GM21515 (cell line): ENCODE measurements around the gene ZSWIM6.

ENCODE experiments used
- ATAC-seq: cut with Tn5 transposase; IDR thresholded peaks from one replicate; pipeline ENCODE4 v1.9.1; 2021; ENCODE audit not compliant: unreplicated experiment

Gene ZSWIM6

DNA sequence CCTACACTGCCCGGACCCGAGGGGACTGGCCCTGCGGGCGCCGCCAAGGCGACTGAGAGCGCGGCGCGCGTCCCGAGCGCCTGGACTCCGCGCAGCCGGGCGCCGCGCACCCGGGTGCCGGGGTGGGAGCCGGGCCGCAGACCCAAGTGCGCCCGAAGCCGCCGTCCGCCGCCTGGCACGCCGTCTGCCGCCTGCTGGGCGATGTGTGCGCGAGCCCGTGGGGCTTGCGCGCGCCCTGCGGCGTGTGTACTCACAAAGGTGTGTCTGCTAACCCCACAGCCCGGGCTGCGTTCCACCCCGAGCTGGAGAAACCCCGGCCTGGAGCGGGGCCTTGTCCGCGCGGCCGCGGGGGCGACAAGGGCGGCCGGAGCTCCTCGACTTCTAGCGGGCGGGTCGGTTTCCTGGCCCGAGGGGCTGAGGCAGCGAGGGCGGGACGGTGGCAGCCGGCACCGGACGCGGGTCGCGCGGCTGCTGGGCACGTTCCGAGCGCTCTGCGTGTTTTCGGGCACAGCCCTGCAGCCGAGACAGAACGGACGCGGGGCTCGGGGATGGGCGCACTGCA lies 1.1 kb upstream of the ZSWIM6 start:
- ATAC-seq, result peak; percentile 27

DNA sequence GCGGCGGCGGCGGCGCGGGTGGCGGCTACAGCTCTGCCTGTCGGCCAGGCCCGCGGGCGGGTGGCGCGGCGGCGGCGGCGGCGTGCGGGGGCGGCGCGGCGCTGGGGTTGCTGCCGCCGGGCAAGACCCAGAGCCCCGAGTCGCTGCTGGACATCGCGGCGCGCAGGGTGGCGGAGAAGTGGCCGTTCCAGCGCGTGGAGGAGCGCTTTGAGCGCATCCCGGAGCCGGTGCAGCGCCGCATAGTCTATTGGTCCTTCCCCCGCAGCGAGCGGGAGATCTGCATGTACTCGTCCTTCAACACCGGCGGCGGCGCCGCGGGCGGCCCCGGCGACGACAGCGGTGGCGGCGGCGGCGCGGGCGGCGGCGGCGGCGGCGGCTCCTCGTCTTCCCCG lies 296 bp downstream of the ZSWIM6 start:
- no peak for ATAC-seq

DNA sequence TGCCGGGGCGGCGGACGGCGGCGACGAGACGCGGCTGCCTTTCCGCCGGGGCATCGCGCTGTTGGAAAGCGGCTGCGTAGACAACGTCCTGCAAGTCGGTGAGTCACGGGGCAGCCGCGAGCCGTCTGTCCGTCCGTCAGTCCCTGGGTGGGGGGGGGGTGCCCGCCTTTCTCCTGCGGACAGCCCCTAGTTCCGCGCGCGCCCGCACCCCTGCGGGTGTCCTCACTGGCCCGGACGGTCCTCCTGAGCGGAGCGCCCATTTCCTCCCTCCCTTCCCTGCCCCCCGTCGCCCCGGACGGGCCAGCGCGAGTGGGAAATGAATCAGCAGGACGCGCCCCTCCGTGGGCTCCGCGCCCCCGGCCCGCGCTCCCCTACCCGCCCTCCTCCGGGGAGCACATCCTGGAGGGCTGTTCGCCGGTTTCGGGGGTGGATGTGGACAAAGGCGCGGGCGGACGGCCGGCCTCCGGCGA lies 828 bp downstream of the ZSWIM6 start:
- no peak for ATAC-seq

DNA sequence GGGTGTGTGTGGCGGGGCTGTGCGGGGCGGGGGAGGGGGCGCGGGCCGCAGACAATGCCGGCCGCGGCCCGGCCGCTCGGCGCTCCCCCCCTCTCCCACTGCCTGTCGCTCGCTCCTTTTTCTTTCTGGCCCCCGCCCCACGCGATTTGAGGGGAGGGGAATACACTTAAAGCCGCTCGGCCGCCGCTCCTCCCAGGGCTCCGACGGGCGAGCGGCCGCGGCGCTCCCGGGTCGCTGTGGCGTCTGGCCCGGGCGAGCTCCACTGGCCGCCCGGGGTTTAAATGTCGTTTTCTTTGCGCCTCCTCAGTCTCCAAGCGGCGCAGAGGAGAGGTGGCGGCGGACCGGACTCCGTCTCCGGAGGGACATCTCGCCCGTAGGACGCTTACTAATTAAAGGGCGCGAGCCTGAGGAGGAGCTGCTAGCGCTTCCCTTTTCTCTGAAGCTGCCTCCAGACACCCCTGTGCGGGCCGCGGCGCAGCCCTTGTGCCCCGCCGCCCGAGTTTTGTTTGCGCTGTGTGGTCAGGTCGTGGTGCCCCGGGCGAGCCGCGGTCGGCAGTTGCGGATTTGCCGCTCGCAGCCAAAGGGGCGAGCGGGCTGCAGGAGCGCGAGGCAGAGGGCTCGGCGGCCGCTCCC lies 1.4 kb downstream of the ZSWIM6 start:
- no peak for ATAC-seq

DNA sequence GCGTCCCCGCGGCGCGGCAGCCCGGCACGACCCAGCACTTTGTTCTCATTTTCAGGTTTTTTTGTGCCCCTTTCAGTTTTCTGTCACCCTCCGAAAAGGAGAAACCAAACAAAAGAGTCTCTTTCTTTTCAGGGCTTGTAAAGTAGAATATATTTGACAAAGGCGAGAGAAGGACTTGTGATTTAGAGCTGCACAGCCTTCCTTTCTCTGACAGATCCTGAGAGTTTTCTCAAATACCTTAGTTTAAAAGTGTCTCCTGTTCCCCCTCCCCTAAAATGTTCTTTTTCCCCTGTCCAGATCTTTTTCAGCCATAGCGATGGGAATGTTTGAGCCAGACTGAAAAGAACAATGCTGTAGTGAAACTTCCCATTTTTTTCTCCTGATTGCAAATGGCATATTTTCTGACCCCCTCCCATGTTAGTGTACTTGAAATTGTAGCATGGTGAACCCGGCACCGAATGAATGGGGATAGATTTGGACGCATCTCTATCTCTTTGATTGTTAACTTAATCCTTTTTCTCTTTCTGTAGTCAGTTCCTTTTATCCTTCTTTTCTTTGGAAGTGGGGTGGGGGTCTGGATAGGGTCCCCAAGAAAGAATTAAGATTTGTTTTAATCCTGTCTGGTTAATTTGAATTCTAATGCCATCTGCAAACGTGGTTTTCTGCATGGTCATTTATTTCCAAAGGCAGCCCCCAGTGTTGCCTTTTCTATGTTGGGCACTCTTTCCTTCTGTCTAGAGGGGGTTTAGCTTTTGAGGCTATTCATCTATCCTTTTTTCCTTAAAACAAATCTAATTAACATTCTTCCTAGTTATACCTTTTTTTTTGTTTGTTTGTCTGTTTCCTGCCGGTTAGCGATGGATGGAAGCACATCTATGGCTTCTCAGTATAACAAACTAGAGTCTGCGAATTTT lies 2.2 kb downstream of the ZSWIM6 start:
- no peak for ATAC-seq

DNA sequence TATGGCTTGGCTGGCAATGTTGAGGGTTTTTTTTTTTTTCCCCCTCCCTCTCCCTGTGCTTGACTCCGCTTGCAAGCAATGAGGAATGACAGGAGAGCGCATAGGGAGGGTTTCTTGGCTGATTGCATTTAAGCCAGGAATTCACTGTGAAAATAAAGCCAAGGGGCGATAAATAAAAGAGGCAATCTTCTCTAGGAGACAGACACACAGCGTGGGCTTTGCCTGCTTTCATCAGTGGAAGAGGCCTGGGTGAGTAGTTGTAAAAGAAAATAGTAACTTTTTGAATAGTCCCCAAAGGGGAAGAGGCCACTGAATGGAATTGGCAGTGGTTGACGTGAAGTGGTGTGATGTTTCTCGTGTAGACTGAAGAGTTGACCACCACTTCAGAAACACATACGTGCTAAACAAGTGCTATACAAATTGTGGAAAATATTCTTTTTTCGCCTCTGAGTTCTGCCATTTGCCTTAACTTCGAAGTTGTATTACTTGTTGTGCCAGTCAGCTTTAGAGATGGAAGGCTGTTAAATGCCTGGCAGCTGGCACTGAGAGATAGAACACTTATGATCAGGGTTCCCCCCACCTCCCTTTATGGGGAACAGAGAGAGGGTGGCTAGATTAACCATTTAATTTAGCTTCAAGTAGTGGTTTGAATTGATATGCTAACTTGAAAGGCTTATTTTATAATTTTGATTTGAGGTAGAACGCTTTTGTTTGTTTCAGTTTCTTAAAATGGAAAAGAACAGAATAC lies 3.0 kb downstream of the ZSWIM6 start:
- no peak for ATAC-seq

DNA sequence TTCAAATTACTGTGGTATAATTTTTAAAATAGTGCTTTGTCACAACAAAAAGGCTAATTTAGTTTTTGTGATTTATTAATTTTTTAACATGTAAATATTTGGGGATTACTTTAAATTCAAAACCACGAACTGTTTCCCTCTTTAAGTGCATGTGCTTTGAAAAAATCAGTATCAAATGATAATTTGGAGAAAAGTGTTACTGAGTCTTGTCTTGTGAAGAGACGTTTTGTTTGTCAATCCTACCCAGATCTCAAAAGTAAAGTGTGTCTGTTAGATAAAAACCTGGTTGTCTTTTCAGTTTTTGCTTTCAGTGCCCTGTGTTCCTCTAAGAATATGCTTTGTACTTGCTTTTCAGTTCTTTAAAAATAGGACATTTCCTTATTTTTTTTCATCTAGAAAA lies 7.7 kb downstream of the ZSWIM6 start:
- no peak for ATAC-seq

DNA sequence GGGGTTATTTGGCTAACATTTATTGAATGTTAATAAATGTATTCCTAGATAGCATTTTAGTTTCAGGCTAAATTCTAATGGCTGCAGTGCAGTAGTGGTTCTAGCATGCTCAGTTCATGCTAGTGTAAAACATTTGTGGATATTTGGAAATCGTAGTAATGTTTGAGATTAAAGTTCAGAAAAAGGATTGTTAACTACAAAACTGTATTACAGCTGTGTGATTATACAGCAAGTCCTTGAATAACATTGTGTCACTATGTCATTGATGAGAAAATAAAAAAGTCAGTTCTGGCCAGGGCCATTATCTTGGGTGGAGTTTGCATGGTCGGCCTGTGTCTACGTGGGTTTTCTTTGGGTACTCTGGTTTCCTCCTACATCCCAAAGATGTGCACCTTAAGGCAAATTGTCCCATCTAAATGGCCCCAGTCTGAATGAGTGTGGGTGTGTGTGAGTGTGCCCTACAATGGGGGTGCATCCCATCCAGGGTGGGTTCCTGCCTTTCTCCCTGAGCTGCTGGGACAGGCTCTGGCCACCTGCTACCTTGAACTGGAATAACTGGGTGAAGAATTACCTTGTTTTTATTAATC lies 8.8 kb downstream of the ZSWIM6 start:
- no peak for ATAC-seq

DNA sequence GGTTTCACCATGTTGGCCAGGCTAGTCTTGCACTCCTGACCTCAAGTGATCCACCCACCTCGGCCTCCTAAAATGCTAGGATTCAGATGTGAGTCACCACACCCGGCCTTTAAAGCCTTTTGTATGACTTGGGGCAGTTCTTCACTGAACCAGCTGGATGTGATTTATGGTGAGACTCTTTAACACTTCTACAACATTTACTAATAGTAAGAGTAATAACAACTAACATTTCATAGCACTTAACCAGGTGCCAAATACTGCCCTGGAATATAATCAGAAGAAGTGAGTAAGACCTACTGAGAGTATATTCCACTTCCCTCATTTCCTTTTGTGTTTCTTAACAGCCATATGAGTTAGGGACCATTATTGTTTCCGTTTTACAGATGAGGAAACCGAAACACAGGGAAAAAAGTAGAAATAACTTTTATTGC lies 10.0 kb downstream of the ZSWIM6 start:
- ATAC-seq, result no peak

DNA sequence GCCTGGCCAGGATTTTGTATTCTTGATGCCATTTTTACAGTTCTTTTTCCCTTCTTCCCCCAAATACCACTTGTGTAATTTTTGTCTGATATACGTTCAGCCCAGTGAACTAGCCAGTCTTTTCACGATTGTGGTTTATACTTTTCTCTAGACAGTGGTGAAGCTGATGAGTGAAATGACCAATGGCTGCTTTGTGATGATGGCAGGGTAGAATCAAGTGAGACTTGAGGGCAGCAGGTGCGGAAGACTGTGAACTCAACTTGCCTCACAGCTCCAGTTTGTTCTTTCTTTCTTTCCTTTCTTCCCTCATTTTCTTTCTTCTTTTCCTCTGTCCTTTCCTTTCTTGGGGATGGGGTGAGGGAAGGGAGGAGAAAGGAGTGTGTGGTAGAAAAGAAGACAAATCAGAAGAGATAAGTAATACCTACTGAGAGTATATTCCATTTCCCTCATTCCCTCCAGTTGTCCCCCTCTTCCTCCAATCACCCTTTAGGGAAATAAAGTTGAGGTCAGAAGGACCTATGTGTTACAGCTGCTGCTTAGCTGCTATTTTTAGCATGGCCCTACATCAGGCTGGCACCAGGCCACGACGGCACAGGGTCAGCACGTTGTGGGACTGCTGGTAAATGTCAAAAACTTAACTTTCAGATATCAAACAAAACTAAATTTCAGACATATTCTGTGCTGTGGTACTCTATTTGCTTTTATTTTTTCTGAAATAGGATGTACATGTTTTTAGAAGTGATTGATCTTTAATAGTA lies 12.3 kb downstream of the ZSWIM6 start:
- no peak for ATAC-seq

DNA sequence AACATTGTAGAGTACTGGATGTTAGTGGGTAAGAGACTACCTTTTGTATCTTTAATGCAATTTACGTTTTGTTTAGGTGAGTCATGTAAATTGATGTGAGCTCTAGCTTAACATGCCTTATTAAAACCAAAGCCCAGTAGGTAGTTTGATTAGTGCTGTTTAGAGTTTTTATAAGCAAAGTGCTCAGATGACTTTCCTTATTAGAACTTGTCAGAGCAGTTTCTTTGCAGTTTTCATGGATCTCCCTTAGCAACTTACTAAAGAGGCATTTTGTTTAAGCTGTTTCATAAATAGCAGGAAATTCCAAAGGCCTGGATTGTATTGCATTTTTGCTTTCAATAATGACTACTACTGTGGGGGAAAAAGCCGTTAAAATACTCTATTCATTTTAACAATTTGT lies 14.5 kb downstream of the ZSWIM6 start:
- no peak for ATAC-seq

DNA sequence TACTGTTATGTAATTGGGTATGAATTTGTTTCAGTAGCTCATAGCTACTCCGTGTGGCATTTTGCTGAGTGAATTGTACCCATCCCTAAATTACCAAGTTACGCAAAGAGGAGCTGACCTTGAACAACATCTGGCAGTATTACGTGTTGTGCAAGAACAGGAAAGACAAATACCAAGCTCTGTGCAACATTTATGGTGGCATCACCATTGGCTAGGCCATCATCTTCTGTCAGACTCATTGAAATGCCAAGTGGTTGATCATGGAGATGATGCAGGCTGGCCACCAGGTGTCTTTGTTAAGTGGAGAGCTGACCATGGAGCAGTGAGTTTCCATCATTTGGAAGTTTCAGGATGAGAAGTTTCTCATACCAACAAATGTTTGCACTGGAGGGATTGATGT lies 15.0 kb downstream of the ZSWIM6 start:
- no peak for ATAC-seq

DNA sequence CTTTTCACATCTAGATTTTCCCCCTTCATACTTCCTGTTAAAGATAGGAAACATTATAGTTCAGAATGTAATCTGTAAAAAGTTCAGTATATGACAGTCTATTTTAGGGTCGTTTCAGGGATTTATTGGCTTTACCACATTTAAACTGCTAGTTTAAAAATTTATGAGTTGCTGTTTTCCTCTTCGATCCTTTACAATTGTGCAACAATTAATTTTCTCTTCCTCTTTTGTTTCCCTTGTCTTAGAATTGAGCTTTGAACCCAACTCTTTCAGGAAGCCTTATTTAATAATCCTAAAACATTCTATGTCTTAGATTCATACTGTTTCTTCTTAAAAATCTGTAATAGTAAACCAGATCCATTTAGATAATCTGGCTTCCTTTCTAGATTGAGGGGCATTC lies 16.4 kb downstream of the ZSWIM6 start:
- ATAC-seq, result no peak

DNA sequence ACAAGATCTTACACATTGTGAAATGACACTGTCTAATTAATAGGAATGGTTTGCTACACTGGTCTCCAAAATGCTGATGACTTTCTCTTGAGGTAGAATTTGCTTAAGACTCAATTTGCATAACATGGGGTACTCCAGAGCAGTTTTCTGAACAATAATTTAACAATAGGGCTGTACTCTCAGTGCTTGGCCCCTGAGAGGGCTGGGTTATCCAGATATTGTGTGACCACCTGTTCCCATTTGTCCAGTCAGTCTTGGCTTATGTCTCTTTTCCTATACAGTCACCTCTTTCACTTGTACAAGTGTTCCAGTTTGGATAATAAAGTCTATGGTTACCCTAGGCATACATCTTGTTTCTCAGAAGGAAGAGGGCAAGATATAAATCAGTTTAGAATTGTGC lies 17.9 kb downstream of the ZSWIM6 start:
- no peak for ATAC-seq

DNA sequence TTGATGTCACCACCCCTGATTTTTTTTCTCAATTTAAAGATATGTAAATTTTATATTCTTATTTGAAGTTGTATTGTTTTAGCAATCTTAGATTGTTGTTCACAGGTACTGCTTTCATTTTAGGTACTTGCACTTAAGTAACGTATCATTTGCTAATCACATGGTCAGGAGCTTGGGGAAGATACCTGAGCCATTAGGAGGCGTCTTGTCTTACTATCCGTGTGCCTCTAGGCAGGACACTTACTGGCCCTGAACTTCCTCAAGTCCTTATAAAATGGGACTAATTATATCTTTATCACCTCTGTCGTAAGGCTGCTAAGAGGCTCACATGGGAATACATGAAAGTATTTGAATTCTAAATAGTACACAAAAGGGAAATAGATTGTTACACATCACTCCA lies 18.5 kb downstream of the ZSWIM6 start:
- no peak for ATAC-seq

DNA sequence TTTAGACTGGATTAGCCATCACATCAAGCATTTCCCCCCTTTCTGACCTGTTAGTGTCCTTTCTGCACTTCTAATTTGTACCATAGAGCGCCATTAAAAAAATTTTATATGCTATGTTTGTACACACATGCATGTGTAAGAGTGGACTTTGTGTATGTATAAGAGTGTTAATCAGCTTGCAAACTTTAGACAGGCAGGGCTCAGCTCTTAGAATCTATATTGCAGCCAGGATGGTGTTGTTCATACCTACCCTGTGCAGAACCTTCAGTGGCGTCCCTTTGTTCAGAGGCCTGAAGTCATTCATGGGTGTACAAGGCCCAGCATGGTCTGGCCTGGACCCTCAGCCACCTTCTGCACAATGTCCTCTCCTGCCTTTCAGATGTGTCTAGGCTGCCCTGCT lies 19.7 kb downstream of the ZSWIM6 start:
- ATAC-seq, result no peak

DNA sequence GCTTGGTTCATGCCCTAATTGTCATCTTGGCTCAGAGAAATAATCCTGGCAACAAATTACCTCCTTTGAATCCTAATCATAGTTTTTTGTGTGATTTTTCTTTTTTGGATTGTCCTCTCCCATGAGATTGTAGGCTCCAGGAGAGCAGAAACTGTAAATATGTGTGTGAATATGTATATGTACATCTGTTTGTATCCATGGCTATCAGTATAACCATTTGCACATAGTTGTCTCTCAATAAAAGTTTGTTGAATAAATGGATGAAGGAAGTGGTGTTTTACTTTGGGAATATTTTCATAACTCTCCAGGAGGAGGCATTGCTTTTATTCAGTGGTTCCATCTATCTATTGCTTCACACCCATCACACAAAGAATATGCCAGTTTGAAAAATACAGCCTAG lies 20.1 kb downstream of the ZSWIM6 start:
- no peak for ATAC-seq

DNA sequence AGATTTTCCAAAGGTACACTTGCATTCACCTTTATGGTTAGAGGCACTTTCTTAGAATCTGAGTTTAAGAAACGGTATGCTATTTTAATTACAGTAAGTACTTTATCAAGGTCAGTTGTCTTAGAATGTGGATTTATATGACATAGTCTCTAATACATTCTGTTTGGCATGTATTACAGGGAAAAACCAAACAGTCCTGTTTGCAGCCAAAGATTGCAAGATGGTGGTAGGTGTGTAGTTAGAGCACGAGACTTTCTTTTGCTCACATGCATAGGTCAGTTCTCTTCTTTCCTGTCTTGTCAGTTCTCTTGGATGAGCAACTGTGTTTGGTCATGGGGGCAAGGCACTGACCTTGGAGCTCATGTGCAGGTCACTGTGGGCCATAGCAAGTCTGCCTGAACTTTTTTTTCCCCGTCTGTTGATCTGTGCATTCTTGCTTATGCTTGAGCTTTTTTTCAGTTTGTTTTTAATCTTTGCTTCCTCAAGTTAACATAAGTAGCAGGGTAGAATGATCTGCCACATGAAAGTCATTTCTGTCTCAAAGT lies 20.6 kb downstream of the ZSWIM6 start:
- no peak for ATAC-seq

DNA sequence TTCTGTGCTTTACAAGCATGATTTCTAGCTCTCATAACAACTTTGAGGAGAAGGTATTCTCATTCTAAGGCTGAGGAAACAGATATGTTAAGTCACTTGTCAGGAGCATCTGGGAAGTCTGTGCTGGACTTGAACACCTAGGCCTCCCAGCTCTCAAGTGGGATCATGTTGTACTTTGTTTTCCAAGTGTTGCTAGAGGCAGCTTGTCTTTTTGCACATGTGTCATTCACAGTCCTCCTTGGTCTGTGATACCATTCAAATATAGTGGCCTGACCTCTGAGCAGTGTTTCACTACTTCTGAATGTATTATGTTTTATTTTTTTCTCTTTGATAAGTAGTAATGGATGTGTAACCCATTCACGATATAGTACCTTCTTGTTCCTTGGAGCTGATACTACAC lies 21.2 kb downstream of the ZSWIM6 start:
- no peak for ATAC-seq

DNA sequence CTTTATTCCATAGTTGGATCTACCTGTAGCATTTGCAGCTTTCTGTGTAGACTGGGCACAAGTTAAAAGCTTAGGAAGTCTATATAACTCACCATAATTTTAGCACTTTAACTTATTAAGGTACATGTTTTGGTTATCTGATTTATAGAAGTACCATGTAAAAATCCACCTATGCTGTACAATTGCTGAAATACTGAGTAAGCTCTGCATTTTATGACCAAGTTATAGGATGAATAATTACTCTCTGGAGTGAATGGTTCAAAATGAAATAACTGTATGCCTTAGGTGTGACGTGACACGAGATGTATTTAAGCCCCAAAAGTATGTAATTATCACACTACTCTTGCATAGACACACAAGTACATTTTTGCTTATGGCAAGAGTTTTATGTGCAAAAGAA lies 22.1 kb downstream of the ZSWIM6 start:
- ATAC-seq, result no peak
